Activated naive CD4-positive, alpha-beta T cell treated with anti-CD3 and anti-CD28 coated beads, Interleukin-2, amount 50 U/mL, for 72 hours (primary cell): Measurements from ENCODE around the gene MPPED1. TPM values are rescaled to one million over a fixed set of nuclear protein-coding genes. Genes with fewer than 3 reads are reported as not detected.
A peak's percentile ranks its signal among the peaks of the same experiment; 100 is the strongest.

ENCODE experiments used
- ATAC-seq, 2 donors: fragments of 150-1000 bp; cut with Tn5 transposase; 2 replicates each; pipeline ENCODE4 v1.10.0; 2021; ENCODE audit warnings: mild to moderate bottlenecking in 2 of 2, moderate library complexity in 2 of 2
- DNase-seq, 2 donors: peaks; one replicate each; pipeline ENCODE4 v3.0.0; 2021 to 2022; ENCODE audit warnings: low spot score in 2 of 2
- H3K27ac Mint-ChIP-seq, 2 donors: one replicate each; pipeline ENCODE4 v1.8.0; 2022; ENCODE audit warnings: mild to moderate bottlenecking in 2 of 2, mixed read lengths in 2 of 2
- H3K36me3 Mint-ChIP-seq, 2 donors: one replicate each; pipeline ENCODE4 v1.8.0; 2022; ENCODE audit warnings: mixed read lengths in 2 of 2
- H3K9me3 Mint-ChIP-seq, 2 donors: one replicate each; pipeline ENCODE4 v1.8.0; 2022; ENCODE audit warnings: mixed read lengths in 2 of 2
- total RNA-seq, 2 donors: library from RNA; stranded (reverse); gene quantifications; one replicate each; pipeline ENCODE4 v1.2.3, GENCODE V29; 2022

The MPPED1 gene
- total RNA-seq, 2 donors from 2014 or later, result not detected

DNA sequence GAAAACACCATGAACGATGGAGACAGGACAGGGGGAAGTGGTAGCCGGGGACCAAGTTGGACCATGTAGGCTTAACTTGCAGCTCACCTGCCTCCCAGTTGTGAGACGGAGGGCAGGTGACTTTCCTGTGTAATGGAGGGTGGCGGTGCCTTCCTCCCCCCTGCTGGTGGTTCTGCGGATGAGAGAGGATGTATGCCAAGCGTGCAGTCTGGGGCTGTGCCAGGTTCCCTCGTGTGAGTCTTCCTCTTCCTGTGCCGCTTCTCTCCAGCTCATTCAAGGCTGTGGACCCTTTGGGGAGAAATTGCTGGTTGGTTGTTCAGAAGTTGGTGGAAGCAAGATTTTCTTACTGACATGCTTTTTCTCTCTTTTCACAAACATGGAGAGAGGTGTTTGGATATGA is 35.1 kb downstream of the MPPED1 start:
- Mint-ChIP-seq H3K9me3 (no peaks in the 10 kb centered on the region), H3K27ac (no peak overlapping the region), H3K36me3 (no peaks in the 10 kb centered on the region)
- ATAC-seq, result no peak
- DNase-seq, result peak in 1 of 2 donors; percentile 21

DNA sequence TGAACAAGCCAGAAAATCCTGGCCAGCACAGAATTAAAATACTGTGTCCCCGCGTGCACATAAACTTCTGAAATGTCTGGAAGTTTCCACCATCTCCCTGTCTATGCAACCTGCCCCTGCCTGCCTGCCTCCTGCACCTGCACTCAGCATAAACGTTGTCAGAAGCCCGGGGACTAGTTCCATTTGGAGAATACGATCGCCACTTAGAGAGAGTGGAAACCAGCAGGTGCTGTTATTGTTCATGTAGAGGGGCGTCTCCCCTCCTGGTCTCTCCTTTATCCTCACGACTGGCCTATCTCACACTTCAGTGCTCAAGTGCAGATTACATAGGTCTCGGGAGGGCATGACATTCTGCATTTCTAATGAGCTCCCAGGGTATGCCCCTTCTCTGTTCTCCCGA is 35.6 kb downstream of the MPPED1 start:
- ATAC-seq (no peak), DNase-seq (no peak)
- H3K9me3 Mint-ChIP-seq, result no peaks in the 10 kb centered on the region
- no peak overlapping the region for H3K27ac Mint-ChIP-seq
- H3K36me3 Mint-ChIP-seq, result no peaks in the 10 kb centered on the region

DNA sequence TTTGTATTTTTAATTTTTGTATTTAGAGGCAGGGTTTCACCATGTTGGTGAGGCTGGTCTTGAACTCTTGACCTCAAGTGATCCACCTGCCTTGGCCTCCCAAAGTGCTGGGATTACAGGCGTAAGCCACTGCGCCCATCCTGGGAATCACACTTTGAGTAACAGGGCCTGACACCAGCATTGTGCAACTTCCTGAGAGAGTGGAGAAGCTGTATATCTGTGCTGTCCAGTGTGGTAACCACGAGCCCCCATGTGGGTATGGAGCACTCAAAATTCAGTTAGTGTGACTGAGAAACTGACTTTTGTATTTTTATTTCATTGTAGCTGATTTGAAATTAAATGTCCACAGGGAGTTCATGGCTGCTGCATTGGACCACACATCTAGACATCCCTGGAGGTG is 36.2 kb downstream of the MPPED1 start:
- ATAC-seq (no peak), DNase-seq (peak in 1 of 2 donors; percentile 16)
- H3K36me3 Mint-ChIP-seq, result no peaks in the 10 kb centered on the region
- H3K27ac Mint-ChIP-seq, result no peak overlapping the region
- no peaks in the 10 kb centered on the region for H3K9me3 Mint-ChIP-seq

DNA sequence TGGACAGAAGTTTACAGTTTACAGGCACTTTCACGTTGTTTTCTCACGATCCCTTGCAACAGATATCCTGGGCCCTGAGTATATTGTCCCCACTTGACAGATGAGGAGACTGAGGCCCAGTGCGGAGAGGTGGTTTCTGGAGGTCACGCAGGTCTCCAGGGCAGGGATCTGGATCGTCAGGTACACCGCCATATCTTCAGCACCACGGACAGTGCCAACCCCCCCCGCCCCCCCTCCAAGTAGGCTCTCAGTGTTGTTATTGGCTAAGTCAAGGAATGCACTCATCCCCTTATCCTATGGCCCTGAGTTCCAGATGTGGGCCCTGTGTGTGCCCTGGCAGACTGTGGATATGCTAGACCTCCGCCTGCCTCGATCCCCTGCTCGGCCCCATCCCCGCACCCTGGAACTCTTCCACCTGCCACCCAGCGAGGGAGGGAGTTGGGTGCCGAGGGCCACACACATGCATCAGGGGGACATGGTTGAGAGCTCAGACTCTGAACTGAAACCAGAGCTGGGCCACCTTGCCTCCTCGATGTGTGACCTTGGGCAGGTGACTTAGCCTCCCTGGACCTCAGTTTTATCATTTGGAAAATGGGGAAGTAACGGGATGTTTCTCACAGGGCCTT is 37.5 kb downstream of the MPPED1 start:
- DNase-seq (peak in 1 of 2 donors; percentile 9), ATAC-seq (no peak)
- H3K36me3 Mint-ChIP-seq, result no peaks in the 10 kb centered on the region
- H3K27ac Mint-ChIP-seq, result no peak overlapping the region
- H3K9me3 Mint-ChIP-seq, result no peaks in the 10 kb centered on the region

DNA sequence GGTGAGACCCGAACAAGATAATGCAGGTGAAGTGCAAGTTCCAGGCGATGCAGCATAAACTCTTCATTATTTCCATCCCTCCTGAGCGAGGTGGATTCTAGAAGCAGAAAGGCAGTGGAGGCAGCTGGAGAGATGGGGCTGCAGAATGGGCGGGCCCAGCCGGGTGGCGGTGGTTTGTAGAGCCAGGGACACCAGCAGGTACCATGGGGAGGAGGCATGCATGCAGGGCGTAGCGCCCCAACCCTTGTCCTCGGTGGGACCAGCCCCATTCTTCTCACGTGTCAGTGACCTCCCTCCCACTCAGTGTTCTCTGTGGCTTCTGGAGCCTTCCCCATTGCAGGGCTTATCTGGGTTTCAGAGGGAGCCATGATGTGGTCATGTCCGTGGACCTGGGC is 38.0 kb downstream of the MPPED1 start:
- Mint-ChIP-seq H3K36me3 (no peaks in the 10 kb centered on the region), H3K27ac (no peak overlapping the region), H3K9me3 (no peaks in the 10 kb centered on the region)
- no peak for ATAC-seq
- peak in 1 of 2 donors; percentile 42 for DNase-seq

DNA sequence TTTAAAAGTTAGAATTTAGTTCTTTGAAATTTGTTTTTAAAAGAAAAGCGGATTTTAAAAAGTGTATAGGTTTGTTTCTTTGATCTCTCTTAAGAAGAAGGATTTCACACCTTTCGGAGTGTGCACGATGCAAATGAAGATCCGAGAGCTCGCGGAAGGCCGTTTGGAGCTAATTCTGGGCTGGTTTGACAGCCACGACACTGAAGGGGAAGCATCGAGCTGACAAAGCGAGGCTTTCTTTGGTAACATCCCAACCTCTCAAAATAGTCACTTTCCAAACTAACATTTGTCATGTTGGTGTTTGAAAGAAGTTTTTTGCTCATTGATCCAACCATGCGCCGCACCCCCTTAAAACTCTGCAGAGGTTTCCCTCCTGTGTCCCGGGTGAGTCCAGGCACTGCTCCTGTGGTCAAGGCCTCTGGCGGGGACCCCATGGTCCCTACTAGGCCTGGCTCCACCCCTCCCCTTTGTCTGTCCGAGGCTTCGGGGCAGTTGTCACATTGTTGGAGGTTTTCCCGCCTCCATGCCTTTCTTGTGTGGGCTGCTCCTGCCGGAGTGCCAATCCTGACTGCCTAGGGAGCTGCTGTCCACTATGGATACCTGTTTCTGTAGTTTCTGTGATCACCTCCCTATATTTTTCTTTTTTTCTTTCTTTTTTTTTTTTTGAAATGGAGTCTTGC is 39.7 kb downstream of the MPPED1 start:
- no peak for DNase-seq
- no peak for ATAC-seq
- Mint-ChIP-seq H3K36me3 (no peaks in the 10 kb centered on the region), H3K27ac (peak overlapping the region in 1 of 2 donors; percentile 44), H3K9me3 (no peaks in the 10 kb centered on the region)

DNA sequence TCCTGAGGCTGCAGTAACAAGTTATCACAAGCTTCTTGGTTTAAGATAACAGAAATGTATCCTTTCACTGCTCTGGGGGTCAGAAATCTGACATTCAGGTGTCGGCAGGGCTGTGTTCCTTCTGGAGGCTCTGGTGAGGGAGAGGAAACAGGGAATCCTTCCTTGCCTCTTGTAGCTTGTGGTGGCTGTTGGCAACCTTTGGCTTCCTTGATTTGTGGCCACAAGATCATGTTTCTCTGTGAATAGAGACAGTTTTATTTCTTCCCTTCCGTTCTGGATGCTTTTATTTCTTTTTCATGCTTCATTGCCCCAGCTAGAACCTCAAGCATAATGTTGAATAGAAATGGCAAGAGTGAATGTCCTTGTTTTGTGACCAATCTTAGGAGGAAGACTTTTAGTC is 44.0 kb downstream of the MPPED1 start:
- ATAC-seq (no peak), DNase-seq (no peak)
- H3K9me3 Mint-ChIP-seq, result no peaks in the 10 kb centered on the region
- H3K36me3 Mint-ChIP-seq, result no peaks in the 10 kb centered on the region
- H3K27ac Mint-ChIP-seq, result no peak overlapping the region

DNA sequence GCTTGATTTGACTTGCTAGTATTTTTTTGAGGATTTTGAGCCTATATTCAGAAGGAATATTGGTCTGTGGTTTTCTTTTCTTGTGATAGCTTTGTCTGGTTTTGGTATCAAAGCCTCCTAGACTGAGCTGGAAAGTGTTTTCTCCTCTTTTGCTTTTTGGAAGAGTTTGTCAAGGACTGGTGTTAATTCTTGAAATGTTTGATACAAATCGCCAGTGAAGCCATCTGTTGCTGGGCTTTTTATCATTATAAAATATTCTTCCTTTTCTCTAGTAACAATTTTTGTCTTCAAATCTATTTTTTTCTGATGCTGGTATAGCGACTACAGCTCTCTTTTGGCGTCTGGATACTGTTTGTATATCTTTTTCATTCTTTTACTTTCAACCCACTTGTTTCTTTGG is 45.2 kb downstream of the MPPED1 start:
- Mint-ChIP-seq H3K36me3 (no peaks in the 10 kb centered on the region), H3K27ac (no peak overlapping the region), H3K9me3 (no peaks in the 10 kb centered on the region)
- ATAC-seq, result no peak
- DNase-seq, result no peak

DNA sequence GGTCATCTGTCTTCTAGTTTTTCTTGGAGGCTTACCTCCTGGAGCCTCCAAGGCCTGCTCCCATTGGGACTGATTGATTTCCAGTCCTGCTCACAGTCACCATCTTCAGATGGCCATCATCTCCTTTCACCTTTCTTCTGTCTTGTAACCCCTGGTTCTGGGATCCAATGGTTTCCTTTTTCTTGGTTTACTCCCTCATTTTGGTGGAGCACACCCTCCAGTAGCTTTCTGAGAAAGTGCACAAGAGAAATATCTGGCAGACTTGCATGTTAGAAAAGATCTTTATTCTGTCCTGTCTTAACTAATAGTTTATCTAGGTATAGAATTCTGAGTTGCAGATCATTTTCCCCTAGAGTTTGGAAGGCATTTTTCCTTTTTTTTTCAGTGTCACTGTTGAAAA is 50.9 kb downstream of the MPPED1 start:
- peaks cover 0 to 4% of the 10 kb centered on the region in 2 donors for H3K9me3 Mint-ChIP-seq
- H3K27ac Mint-ChIP-seq, result no peak overlapping the region
- ATAC-seq (no peak), DNase-seq (no peak)
- peaks cover 12 to 16% of the 10 kb centered on the region in 2 donors for H3K36me3 Mint-ChIP-seq

DNA sequence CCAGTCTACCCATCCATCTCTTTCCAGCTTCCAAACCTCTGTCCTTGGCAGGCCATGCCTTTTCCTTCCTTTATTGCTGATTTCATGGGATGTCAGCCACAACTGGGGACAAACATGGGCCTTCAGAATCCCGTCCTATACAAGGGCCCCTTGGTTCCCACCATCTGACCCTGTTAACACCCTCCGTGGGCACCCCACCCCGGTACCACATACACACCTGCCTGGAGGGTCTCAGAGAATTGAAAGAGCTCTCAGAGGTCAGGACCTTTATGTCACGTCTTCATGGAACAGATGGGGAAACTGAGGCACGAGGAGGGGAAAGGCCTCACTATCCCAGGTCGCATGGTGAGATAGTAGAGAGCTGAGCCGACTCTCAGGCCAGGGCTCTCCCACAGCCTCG is 53.0 kb downstream of the MPPED1 start:
- no peak for ATAC-seq
- no peak for DNase-seq
- Mint-ChIP-seq H3K36me3 (peaks cover 12 to 16% of the 10 kb centered on the region in 2 donors), H3K27ac (peak overlapping the region in 1 of 2 donors; percentile 11), H3K9me3 (peaks cover 0 to 4% of the 10 kb centered on the region in 2 donors)

DNA sequence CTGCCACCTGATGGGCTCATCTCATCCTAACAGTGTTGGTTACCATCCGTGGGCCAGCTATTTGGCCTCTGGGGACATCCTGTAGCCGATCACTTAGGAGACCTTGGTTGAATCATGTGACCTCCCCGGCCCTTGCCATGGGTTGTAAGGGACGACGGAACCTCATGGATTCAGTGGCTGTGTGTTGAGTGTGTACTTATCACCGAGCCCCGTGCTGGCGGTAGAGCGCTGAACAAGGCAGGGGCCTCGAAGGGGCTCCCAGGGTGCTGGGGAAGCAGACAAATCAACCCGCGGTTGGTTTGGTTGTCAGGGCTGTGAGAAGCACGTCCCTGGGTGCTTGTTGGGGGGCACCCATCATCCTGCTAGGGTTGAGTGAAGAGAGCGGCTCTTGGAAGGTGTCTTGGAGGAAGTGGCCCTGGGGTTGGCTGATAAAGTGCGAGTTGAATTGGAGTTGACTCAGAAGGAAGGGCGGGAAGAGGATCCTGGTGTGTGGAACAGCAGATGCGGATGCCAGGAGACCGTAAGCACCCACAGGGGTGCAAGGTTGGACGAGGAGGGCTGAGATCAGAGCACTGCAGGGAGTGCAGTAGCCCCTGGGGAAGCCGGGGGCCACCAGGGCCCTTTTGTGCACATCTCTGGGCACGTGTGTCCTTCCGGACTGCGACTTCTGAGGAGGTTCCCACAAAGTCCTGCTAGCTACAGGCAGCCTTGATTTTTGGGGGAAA is 53.6 kb downstream of the MPPED1 start:
- DNase-seq (no peak), ATAC-seq (no peak)
- Mint-ChIP-seq H3K9me3 (peaks cover 0 to 4% of the 10 kb centered on the region in 2 donors), H3K36me3 (peaks cover 12 to 16% of the 10 kb centered on the region in 2 donors), H3K27ac (no peak overlapping the region)

DNA sequence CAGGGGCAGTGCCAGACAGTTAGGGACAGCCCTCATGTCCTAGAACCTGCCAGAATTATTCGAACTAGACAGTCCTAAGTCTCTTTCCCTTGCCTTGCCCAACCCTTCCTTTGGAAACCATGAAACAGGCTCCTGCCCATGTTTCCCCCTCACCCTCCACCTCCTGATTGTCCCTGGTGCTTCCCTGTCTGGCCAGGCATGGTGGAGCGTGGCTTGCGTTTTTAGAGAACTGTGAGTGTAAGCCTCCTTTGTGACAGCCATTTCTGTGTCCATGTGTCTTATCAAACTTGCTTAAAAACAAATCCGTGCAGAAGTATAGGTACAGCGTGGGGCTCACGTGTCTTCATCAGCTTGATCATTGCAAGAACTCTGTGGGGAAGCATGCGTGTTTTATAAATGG is 54.9 kb downstream of the MPPED1 start:
- ATAC-seq (no peak), DNase-seq (no peak)
- peaks cover 12 to 16% of the 10 kb centered on the region in 2 donors for H3K36me3 Mint-ChIP-seq
- H3K9me3 Mint-ChIP-seq, result peaks cover 0 to 4% of the 10 kb centered on the region in 2 donors
- H3K27ac Mint-ChIP-seq, result no peak overlapping the region

DNA sequence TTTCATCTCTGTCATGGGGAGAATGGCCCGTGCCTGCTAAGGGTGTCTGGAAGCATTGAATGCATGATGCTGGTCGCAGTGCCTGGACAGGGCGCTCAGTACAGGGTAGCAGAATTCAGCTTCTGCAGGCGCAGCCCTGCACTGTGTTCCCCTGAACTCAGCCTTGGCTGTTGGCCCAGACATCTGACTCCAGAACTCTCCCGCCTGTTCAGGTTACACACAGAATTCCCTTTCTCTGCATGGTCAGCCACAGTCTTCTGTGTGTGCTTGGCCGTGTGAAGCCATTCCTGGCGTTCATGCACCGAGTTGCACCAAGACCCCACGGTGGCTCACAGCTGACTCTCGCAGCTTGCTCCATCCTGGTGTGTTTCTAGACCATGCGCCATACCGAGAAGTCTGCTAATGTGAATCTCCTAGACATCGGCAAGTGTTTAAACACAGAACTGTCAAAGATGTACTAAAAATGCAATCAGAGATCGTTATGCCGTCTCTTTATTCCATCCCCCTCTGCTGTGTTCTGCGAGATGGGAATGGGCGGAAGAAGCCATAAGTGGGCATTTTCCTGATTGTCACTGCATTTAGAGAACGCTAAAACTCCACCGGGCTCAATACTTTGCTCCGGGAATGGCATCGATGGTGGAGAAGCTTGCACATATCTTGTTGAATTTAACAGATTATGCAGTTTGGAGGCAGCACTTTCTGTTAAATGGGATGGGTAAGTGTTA is 55.6 kb downstream of the MPPED1 start:
- peaks cover 12 to 16% of the 10 kb centered on the region in 2 donors for H3K36me3 Mint-ChIP-seq
- ATAC-seq (no peak), DNase-seq (no peak)
- peaks cover 0 to 4% of the 10 kb centered on the region in 2 donors for H3K9me3 Mint-ChIP-seq
- no peak overlapping the region for H3K27ac Mint-ChIP-seq

DNA sequence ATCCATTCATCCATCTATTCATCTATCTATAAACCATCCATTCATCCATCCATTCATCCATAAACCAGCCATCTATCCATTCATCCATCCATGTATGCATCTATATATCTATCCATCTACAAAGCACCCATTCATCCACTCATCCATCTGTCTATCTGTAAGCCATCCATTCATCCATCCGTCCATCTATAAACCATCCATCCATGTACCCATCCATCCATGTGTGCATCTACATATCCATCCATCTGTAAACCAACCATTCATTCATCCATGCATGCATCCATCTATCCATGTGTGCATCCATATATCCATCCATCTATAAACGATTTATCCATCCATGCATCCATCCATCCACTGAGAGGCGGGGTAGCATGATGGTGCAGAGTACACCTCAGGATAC is 58.4 kb downstream of the MPPED1 start:
- no peak for DNase-seq
- ATAC-seq, result no peak
- H3K9me3 Mint-ChIP-seq, result no peaks in the 10 kb centered on the region
- H3K36me3 Mint-ChIP-seq, result no peaks in the 10 kb centered on the region
- H3K27ac Mint-ChIP-seq, result no peak overlapping the region

DNA sequence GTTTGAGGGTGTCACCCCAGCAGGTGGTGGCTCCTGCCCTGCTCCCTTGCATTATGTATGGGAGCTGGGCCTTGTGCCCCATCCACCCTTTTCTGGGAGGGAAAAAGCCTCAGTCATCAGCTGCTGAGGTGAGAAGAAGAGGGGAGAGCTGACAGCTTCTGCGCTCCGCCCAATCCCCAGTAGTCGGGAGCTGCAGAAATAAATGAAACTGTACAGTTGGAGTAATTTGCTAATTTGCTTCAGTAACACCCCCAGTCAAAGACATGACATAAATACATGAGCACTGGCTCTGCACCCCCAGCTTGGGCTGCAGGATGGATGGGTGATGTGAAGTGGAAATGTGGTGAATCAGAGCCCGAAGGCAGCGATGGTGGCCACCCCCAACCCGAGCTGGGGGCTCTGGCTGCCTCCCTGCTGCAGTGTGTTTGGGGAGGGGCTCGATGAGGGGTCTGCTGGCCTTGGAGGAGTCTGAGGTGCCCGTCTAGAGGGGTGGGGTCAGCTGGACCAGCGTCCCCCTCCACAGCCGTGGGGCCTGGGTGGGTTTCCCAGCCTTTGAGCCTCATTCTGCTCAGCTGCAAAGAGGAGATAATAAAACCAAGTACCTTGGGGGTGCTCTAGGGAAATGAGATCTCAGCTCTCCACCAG is 59.2 kb downstream of the MPPED1 start:
- Mint-ChIP-seq H3K36me3 (no peaks in the 10 kb centered on the region), H3K27ac (no peak overlapping the region)
- no peak for DNase-seq

DNA sequence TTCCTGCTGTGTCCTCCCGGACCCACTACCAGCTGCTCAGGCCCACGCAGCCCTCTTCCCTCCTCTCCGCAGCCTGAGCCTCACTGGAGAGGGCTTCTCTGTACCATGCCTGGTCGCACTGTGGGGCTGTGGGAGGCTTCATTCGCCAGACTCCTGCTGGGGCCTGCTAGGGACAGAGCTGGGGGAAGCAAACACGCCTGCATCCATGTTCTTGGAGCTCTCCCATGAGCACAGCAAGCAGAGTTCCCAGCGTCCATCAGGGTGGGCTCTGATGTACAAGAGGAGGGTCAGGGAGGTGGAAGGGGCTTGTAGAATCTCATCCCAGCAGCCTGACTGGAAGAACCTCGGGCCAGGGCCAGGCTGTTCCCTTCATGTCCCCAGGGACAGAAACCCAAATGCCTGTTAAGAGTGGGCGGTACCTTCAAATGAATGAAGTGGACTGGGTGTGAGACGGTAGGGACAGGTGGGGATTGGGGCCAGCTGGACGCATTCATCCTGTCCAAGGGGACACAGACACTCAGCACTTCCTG is 59.9 kb downstream of the MPPED1 start:
- no peak for ATAC-seq
- Mint-ChIP-seq H3K36me3 (no peaks in the 10 kb centered on the region), H3K27ac (no peak overlapping the region), H3K9me3 (no peaks in the 10 kb centered on the region)
- no peak for DNase-seq

More for the DNA sequence above, 59.2 kb downstream of the MPPED1 start:
- ATAC-seq, result no peak
- H3K9me3 Mint-ChIP-seq, result no peaks in the 10 kb centered on the region
